ENCODE results near the gene DUS1L.
A peak's percentile ranks its signal among the peaks of the same experiment; 100 is the strongest.

Gene DUS1L

DNA sequence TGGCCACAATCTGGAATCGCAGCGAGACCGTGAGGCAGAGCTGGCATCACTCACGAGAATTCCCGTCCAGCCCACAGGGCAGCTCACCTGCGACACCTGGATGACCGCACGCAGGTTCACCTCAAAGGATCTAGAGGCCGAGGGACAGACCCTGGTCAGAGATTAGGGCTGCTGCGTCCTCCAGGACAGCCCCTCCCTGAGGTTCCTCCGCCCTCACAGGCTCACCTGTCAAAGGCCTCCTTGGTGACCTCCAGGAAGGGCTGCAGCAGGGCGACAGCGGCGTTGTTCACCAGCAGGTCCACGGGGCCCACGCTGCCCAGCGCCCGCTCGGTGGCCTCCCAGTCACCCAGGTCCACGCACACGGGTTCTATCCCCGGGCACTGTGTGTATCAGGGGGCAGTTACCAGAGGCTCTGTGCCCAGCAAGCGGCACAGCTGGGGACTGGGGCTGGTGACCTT lies 28.9 kb downstream of the DUS1L start:
- DNase-seq = no peak
- Histone ChIP-seq H3K56ac (ENCODE audit: low read length) (peak overlapping the region; percentile 91), H3K79me2 (ENCODE audit: control insufficient read depth, insufficient read depth, low read length) (no peaks in the 10 kb centered on the region), H3K4ac (ENCODE audit: low read depth, low read length) (no peak overlapping the region), H4K5ac (ENCODE audit: low read length) (no peak overlapping the region), H2BK5ac (ENCODE audit: low read length) (no peak overlapping the region), H3K36me3 (ENCODE audit: control insufficient read depth, insufficient read depth, low read length) (no peaks in the 10 kb centered on the region), H3K9ac (ENCODE audit: low read length) (peak overlapping the region; percentile 89), H4K8ac (ENCODE audit: low read depth, low read length) (no peak overlapping the region), H3K27me3 (ENCODE audit: insufficient read depth, low read length, poor library complexity) (no peaks in the 10 kb centered on the region), H3K18ac (ENCODE audit: low read length) (no peak overlapping the region), H3K4me1 (ENCODE audit: control insufficient read depth, low read depth, low read length) (no peaks in the 10 kb centered on the region), H2BK120ac (ENCODE audit: low read depth, low read length) (no peak overlapping the region), H3K27ac (ENCODE audit: low read depth, low read length) (no peak overlapping the region), H3K4me3 (ENCODE audit: low read length) (peak overlapping the region; percentile 38), H2AK5ac (ENCODE audit: low read length) (no peak overlapping the region), H3K23ac (ENCODE audit: low read length) (peak overlapping the region; percentile 45), H3K4me2 (ENCODE audit: low read length) (peak overlapping the region; percentile 96), H3K79me1 (ENCODE audit: low read length) (no peaks in the 10 kb centered on the region), H2BK15ac (replicated peaks; ENCODE audit: low read depth) (no peak overlapping the region)
- no CpG with 5 or more reads among the region's 23 CpGs for WGBS (ENCODE audit: extremely low coverage, insufficient coverage, low lambda C conversion rate)

GRCh38 chr17:82035956-82036633 lies 29.5 kb downstream of the DUS1L start:
- peak overlapping the region; percentile 91 for H3K56ac ChIP-seq (ENCODE audit: low read length)
- peak overlapping the region; percentile 89 for H3K9ac ChIP-seq (ENCODE audit: low read length)
- no peak overlapping the region for H2AK5ac ChIP-seq (ENCODE audit: low read length)
- H4K5ac ChIP-seq (ENCODE audit: low read length) = no peak overlapping the region
- no CpG with 5 or more reads among the region's 20 CpGs for WGBS (ENCODE audit: extremely low coverage, insufficient coverage, low lambda C conversion rate)
- no peak overlapping the region for H2BK5ac ChIP-seq (ENCODE audit: low read length)
- H3K27ac ChIP-seq (ENCODE audit: low read depth, low read length) = no peak overlapping the region
- no peak for DNase-seq
- no peak overlapping the region for H2BK120ac ChIP-seq (ENCODE audit: low read depth, low read length)
- H4K8ac ChIP-seq (ENCODE audit: low read depth, low read length) = no peak overlapping the region
- H3K23ac ChIP-seq (ENCODE audit: low read length) = peak overlapping the region; percentile 45
- no peaks in the 10 kb centered on the region for H3K4me1 ChIP-seq (ENCODE audit: control insufficient read depth, low read depth, low read length)
- H2BK15ac ChIP-seq (replicated peaks; ENCODE audit: low read depth) = no peak overlapping the region
- H3K36me3 ChIP-seq (ENCODE audit: control insufficient read depth, insufficient read depth, low read length) = no peaks in the 10 kb centered on the region
- no peak overlapping the region for H3K4me3 ChIP-seq (ENCODE audit: low read length)
- no peaks in the 10 kb centered on the region for H3K27me3 ChIP-seq (ENCODE audit: insufficient read depth, low read length, poor library complexity)
- H3K4ac ChIP-seq (ENCODE audit: low read depth, low read length) = no peak overlapping the region
- H3K4me2 ChIP-seq (ENCODE audit: low read length) = no peak overlapping the region
- H3K18ac ChIP-seq (ENCODE audit: low read length) = no peak overlapping the region
- H3K79me2 ChIP-seq (ENCODE audit: control insufficient read depth, insufficient read depth, low read length) = no peaks in the 10 kb centered on the region
- H3K79me1 ChIP-seq (ENCODE audit: low read length) = no peaks in the 10 kb centered on the region

DNA sequence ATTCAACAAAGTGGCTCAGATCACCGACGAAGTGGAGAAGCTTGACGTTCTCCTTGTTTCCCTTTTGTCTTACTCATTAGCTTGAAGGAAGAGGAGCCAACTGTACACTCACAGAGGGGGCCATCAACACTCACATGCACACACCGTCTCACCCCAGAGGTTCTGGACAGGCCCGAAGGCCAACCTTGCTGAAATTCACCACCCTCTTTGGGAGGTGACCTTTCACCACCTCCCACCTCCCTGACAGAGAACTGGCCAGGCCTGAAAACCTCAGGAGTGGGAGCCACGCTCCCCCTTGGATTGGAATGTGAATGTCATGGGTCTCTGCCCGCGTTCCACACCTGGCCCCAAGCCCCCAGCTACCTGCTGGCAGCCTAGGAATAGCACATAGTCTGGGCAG lies 30.1 kb downstream of the DUS1L start:
- H3K4me3 ChIP-seq (ENCODE audit: low read length) = no peak overlapping the region
- H4K5ac ChIP-seq (ENCODE audit: low read length) = no peak overlapping the region
- no CpG with 5 or more reads among the region's 8 CpGs for WGBS (ENCODE audit: extremely low coverage, insufficient coverage, low lambda C conversion rate)

DNA sequence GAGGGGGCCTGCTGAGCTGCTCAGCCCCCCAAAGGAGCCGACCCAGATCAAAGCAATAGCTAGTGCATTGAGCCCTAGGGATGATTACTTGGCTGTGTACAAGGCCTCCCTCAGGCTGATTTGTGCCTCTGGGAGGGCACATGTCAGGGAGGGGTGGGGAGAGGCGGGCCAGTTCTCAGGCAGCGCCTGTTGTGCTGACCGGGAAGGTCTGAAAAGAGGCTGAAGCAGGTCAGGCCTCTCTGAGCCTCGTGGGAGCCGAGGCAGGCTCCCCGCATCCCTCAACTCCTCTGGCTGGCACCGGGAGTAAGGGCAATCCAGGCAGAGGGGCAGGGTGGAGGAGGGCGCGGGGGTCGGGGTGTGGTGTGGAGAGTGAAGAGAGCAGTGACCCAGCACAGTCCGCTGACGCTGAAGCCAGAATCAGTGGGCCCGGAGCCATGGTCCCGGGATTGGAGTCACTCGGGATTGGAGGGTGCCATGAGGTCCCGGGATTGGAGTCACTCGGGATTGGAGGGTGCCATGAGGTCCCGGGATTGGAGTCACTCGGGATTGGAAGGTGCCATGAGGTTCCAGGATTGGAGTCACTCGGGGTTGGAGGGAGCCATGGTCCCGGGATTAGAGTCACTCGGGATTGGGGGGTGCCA lies 31.1 kb downstream of the DUS1L start:
- peak overlapping the region; percentile 65 for H3K56ac ChIP-seq (ENCODE audit: low read length)
- H2BK120ac ChIP-seq (ENCODE audit: low read depth, low read length) = no peak overlapping the region
- no peaks in the 10 kb centered on the region for H3K79me1 ChIP-seq (ENCODE audit: low read length)
- no peak overlapping the region for H4K8ac ChIP-seq (ENCODE audit: low read depth, low read length)
- H3K4me1 ChIP-seq (ENCODE audit: control insufficient read depth, low read depth, low read length) = no peaks in the 10 kb centered on the region
- H3K18ac ChIP-seq (ENCODE audit: low read length) = no peak overlapping the region
- H3K4me3 ChIP-seq (ENCODE audit: low read length) = no peak overlapping the region
- no peak overlapping the region for H2BK5ac ChIP-seq (ENCODE audit: low read length)
- H3K4ac ChIP-seq (ENCODE audit: low read depth, low read length) = no peak overlapping the region
- H3K23ac ChIP-seq (ENCODE audit: low read length) = no peak overlapping the region
- H3K27me3 ChIP-seq (ENCODE audit: insufficient read depth, low read length, poor library complexity) = no peaks in the 10 kb centered on the region
- WGBS (ENCODE audit: extremely low coverage, insufficient coverage, low lambda C conversion rate) = no CpG with 5 or more reads among the region's 23 CpGs
- H3K4me2 ChIP-seq (ENCODE audit: low read length) = no peak overlapping the region
- no peak overlapping the region for H2BK15ac ChIP-seq (replicated peaks; ENCODE audit: low read depth)
- H2AK5ac ChIP-seq (ENCODE audit: low read length) = no peak overlapping the region
- H3K9ac ChIP-seq (ENCODE audit: low read length) = peak overlapping the region; percentile 35
- no peak overlapping the region for H4K5ac ChIP-seq (ENCODE audit: low read length)
- H3K36me3 ChIP-seq (ENCODE audit: control insufficient read depth, insufficient read depth, low read length) = no peaks in the 10 kb centered on the region
- H3K27ac ChIP-seq (ENCODE audit: low read depth, low read length) = no peak overlapping the region
- H3K79me2 ChIP-seq (ENCODE audit: control insufficient read depth, insufficient read depth, low read length) = no peaks in the 10 kb centered on the region
- DNase-seq = peak; percentile 42

More for the DNA sequence above, 30.1 kb downstream of the DUS1L start:
- no peak overlapping the region for H2AK5ac ChIP-seq (ENCODE audit: low read length)
- H3K4me2 ChIP-seq (ENCODE audit: low read length) = no peak overlapping the region
- no peak overlapping the region for H3K23ac ChIP-seq (ENCODE audit: low read length)
- no peak overlapping the region for H3K4ac ChIP-seq (ENCODE audit: low read depth, low read length)
- no peak overlapping the region for H3K9ac ChIP-seq (ENCODE audit: low read length)
- no peak overlapping the region for H4K8ac ChIP-seq (ENCODE audit: low read depth, low read length)
- H2BK120ac ChIP-seq (ENCODE audit: low read depth, low read length) = no peak overlapping the region
- H3K18ac ChIP-seq (ENCODE audit: low read length) = no peak overlapping the region
- H3K4me1 ChIP-seq (ENCODE audit: control insufficient read depth, low read depth, low read length) = no peaks in the 10 kb centered on the region
- no peak overlapping the region for H2BK5ac ChIP-seq (ENCODE audit: low read length)
- H2BK15ac ChIP-seq (replicated peaks; ENCODE audit: low read depth) = no peak overlapping the region
- no peaks in the 10 kb centered on the region for H3K27me3 ChIP-seq (ENCODE audit: insufficient read depth, low read length, poor library complexity)
- no peaks in the 10 kb centered on the region for H3K79me1 ChIP-seq (ENCODE audit: low read length)
- no peaks in the 10 kb centered on the region for H3K79me2 ChIP-seq (ENCODE audit: control insufficient read depth, insufficient read depth, low read length)
- no peak overlapping the region for H3K27ac ChIP-seq (ENCODE audit: low read depth, low read length)
- no peaks in the 10 kb centered on the region for H3K36me3 ChIP-seq (ENCODE audit: control insufficient read depth, insufficient read depth, low read length)
- DNase-seq = no peak
- no peak overlapping the region for H3K56ac ChIP-seq (ENCODE audit: low read length)

- Histone ChIP-seq H3K4me1 (ENCODE audit: control insufficient read depth, low read depth, low read length) (no peaks in the 10 kb centered on the region), H3K18ac (ENCODE audit: low read length) (no peak overlapping the region), H3K4me3 (ENCODE audit: low read length) (no peak overlapping the region), H4K8ac (ENCODE audit: low read depth, low read length) (no peak overlapping the region), H4K5ac (ENCODE audit: low read length) (no peak overlapping the region), H2AK5ac (ENCODE audit: low read length) (no peak overlapping the region), H3K4ac (ENCODE audit: low read depth, low read length) (no peak overlapping the region), H3K79me2 (ENCODE audit: control insufficient read depth, insufficient read depth, low read length) (no peaks in the 10 kb centered on the region), H3K27me3 (ENCODE audit: insufficient read depth, low read length, poor library complexity) (no peaks in the 10 kb centered on the region), H2BK120ac (ENCODE audit: low read depth, low read length) (no peak overlapping the region), H3K4me2 (ENCODE audit: low read length) (no peak overlapping the region), H3K36me3 (ENCODE audit: control insufficient read depth, insufficient read depth, low read length) (no peaks in the 10 kb centered on the region), H2BK15ac (replicated peaks; ENCODE audit: low read depth) (no peak overlapping the region), H3K23ac (ENCODE audit: low read length) (no peak overlapping the region), H3K79me1 (ENCODE audit: low read length) (no peaks in the 10 kb centered on the region), H2BK5ac (ENCODE audit: low read length) (no peak overlapping the region), H3K27ac (ENCODE audit: low read depth, low read length) (no peak overlapping the region), H3K9ac (ENCODE audit: low read length) (no peak overlapping the region), H3K56ac (ENCODE audit: low read length) (no peak overlapping the region)
- no CpG with 5 or more reads among the region's 38 CpGs for WGBS (ENCODE audit: extremely low coverage, insufficient coverage, low lambda C conversion rate)
- DNase-seq = no peak
Measured at GRCh38 chr17:82033359-82034085, 32.1 kb downstream of the DUS1L start.

All from mesendoderm (in vitro differentiated cells).